Measurements from ENCODE around the gene RNF141. TPM values are rescaled to one million over a fixed set of nuclear protein-coding genes. Genes with fewer than 3 reads are reported as not detected.

The RNF141 gene
- total RNA-seq, 1 donor from 2014 or later = 36.1 TPM

DNA sequence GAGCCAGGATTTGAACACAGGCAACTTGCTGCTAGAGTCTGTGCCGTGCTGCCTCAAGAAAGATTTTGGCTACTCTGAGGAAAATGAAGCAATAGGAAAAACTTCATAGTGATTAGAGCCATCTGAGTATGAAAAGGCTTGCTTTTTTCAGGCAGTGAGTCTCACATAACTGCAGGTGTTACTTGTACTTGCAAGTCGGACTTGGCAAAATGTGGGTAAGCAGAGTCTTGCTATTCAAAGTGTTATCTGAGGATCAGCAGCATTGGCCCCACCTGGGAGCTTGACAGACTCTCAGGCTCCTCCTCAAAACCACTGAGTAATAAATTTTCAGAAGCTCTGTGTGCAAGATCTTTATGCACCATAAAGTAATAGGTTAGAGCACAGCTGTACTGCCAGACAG is 18.1 kb downstream of the RNF141 start:
- DNase-seq (ENCODE audit: low read depth, low spot score) = no peak

- no peak for DNase-seq (ENCODE audit: low read depth, low spot score)
Observed at GRCh38 chr11:10522276-10522675, 18.7 kb downstream of the RNF141 start.

- no peak for DNase-seq (ENCODE audit: low read depth, low spot score)
Observed at GRCh38 chr11:10520562-10520961, 20.4 kb downstream of the RNF141 start.

DNA sequence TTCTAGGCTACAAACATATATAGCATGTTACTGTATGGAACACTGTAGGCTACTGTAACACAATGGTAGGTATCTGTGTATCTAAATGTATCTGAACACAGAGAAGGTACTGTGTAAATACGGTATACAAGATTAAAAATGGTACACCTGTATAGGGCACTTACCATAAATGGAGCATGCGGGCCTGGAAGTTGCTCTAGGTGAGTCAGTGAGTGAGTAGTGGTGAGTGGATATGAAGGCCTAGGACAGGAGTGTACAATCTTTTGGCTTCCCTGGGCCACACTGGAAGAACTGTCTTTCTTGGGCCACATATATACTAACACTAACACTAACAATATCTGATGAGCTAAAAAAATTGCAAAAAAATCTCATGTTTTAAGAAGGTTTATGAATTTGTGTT is 21.4 kb downstream of the RNF141 start:
- no peak for DNase-seq (ENCODE audit: low read depth, low spot score)

GRCh38 chr11:10518891-10519290 is 22.1 kb downstream of the RNF141 start:
- DNase-seq (ENCODE audit: low read depth, low spot score) = no peak

GRCh38 chr11:10518123-10518522 is 22.9 kb downstream of the RNF141 start:
- DNase-seq (ENCODE audit: low read depth, low spot score) = no peak

DNA sequence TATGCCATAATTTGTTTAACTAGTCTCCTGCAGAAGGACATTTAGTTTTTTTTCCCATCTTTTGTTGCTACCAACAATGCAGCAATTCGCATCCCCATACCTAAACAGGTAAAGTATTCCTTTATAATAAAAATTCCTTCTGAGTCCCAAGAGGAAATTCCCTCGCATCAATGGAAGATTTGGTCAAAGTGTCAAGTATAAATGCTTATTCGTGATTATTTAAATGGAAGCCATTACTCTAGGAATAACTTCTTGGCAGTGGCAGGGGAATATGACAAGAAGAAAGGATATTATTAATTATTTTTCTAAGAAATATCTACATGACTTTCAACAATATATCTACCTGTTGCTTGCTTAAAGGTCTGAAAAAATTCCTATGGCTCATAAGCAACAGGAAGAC is 25.6 kb downstream of the RNF141 start:
- no peak for DNase-seq (ENCODE audit: low read depth, low spot score)

DNA sequence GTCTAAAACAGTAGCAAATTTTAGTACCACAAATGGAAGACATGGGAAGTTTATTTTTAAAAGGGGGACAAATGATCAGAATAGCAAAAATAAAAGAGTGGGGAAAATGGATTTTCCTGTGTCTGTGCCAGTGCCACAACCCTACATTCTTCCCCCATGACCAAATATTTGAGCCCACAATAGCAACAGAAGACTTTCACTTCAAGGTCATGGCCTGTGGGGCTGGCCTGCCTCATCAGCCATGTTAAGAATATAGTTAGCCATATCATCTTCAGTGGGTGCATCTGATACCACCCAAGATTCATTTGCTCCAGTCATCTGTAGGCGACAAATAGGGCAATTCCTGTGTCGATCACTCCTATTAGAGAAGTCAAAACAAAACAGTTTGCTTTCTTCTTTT is 26.3 kb downstream of the RNF141 start:
- no peak for DNase-seq (ENCODE audit: low read depth, low spot score)

GRCh38 chr11:10514202-10514601 is 26.8 kb downstream of the RNF141 start:
- no peak for DNase-seq (ENCODE audit: low read depth, low spot score)

DNA sequence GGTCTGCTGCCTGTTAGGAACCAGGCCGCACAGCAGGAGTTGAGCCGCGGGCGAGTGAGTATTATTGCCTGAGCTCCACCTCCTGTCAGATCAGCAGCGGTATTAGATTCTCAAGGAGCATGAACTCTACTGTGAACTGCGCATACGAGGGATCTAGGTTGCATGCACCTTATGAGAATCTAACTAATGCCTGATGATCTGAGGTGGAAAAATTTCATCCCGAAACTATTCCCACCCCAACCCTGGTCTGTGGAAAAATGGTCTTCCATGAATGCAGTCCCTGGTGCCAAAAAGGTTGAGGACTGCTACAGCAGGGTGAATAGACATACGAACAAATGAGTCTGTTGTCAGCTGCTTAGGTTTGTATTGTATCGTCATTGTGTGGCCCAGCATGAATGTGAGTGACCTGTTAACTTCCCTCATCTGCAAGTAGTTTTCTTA is 29.8 kb downstream of the RNF141 start:
- DNase-seq (ENCODE audit: low read depth, low spot score) = no peak

- DNase-seq (ENCODE audit: low read depth, low spot score) = no peak
Observed at GRCh38 chr11:10506008-10506370, 35.0 kb downstream of the RNF141 start.

GRCh38 chr11:10505278-10506007 is 35.5 kb downstream of the RNF141 start:
- no peak for DNase-seq (ENCODE audit: low read depth, low spot score)

DNA sequence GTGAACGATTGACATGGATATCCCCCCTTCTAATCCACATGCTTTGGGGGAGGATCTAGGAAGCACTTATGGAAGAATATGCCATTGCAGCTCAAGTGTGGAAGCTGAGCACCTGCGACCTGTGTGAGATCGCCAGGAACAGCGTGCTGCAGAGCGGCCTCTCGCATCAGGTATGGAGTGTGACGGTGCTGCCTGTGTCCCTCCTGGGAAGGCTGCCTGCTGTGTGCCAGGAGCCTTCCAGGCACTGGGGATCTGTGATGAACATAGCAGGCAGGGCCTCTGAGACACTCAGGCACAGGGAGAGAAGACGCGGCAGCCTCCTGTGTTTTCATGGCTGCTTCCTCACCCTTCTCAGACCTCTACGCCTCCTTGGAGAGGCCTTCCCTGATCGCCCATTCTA is 36.5 kb downstream of the RNF141 start:
- no peak for DNase-seq (ENCODE audit: low read depth, low spot score)

GRCh38 chr11:10503777-10504480 is 37.1 kb downstream of the RNF141 start:
- DNase-seq (ENCODE audit: low read depth, low spot score) = no peak

- DNase-seq (ENCODE audit: low read depth, low spot score) = no peak
Observed at GRCh38 chr11:10503221-10503620, 37.8 kb downstream of the RNF141 start.

DNA sequence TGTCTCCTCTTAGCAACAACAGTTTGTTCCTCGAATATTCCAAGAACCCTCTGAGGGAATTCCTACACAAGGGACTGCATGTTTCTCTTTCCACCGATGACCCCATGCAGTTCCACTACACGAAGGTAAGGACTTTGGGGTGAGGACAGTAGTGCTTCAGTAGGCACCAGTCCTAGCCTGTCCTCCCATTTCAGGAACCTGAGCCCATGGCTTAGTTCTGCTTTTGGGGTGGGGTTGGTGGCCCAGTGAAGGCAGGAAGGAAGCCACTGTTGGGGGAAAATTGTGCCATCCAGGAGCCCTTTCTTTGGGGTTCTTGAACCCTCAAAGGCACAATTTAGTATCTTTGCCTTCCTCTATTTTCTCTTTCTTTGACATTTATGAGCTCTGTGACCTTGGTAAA is 38.2 kb downstream of the RNF141 start:
- no peak for DNase-seq (ENCODE audit: low read depth, low spot score)

GRCh38 chr11:10502065-10502680 is 38.8 kb downstream of the RNF141 start:
- DNase-seq (ENCODE audit: low read depth, low spot score) = no peak

DNA sequence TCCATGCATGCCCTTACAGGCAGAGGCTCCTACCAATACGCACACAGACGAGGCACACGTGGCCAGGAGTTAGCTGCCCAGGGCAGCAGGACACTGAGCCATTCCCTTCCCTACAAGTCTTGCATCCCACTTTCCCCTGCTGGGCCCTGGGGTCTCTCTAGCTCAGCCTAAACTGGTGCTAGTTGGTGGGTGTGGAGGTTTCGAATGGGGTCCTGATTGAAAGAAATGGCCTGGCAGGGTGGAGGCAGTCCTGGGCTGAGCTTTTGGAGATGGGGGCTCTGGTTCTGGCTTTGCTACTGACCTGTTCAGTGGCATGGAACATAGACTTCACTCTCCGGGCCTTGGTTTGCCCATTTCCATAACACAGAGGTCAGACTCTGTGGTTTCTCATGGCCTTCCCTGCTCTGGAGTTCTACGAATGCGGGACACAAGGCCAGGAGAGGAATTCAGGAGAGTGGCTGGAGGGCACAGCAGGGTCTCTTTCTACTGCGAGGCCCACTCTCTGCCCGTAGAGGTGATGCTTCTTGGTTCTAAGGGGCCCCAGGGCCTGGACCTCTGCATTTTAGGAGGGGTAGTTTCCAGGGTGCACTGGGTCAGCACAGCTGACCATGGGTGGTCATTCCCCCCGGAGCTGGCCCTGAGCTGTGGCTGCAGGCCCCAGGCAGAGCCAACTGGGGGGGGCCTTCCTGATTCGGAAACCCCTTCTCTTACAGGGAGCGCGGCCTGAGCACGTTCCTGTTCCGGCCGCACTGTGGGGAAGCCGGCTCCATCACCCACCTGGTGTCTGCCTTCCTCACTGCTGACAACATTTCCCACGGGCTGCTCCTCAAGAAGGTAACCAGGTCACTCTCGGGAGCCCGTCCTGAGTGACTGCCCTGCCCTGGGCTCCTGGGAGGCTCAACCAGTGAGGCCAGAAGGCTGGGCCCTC is 40.0 kb downstream of the RNF141 start:
- DNase-seq (ENCODE audit: low read depth, low spot score) = no peak

DNA sequence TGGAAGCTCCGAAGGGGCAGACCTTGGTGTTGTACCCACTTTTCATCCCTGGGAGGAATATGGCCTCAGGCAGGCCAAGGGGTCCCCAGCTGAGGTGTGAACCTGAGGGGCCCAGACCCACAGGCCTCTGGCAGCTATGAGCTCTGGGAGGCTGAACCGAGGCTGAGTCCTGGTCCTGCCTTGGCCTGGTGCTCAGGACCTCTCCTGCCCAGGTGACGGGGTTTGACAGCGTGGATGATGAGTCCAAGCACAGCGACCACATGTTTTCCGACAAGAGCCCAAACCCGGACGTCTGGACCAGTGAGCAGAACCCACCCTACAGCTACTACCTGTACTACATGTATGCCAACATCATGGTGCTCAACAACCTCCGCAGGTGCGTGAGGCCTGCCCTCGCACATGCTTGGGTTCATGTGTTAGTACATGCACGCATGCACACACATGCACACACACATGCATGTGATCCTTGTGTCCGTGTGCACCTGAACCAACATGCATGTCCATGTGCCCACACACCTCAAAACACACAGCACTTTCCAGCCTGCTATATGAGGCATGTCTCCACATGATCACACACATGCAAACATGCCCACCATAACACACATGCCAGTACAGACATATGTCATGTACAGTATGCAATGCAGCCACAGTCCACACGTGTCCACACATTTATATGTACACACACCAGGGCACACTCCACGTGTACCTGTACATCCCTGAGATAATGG is 40.9 kb downstream of the RNF141 start:
- no peak for DNase-seq (ENCODE audit: low read depth, low spot score)

- DNase-seq (ENCODE audit: low read depth, low spot score) = no peak
Observed at GRCh38 chr11:10499452-10499851, 41.5 kb downstream of the RNF141 start.

All from pulmonary artery endothelial cell (primary cell).